H1 (cell line): Measurements from ENCODE around the gene COX19. TPM values are rescaled to one million over a fixed set of nuclear protein-coding genes. Genes with fewer than 3 reads are reported as not detected.
"Not testable (repeated sequence)": the region's sequence is repeated elsewhere in the genome, so short reads cannot be mapped to it uniquely, and the experiment has no call there.

Experiments
- CTCF ChIA-PET: fragments of 300-600 bp; sonication (Branson Sonifier 250); formaldehyde crosslinking; loops from one replicate; lab custom pipeline; 2021; ENCODE audit not compliant: partially characterized antibody; lab: Charles Lee
- POLR2A ChIA-PET: fragments of 300-600 bp; sonication (Branson Sonifier 250); formaldehyde crosslinking; loops from one replicate; lab custom pipeline; 2021; ENCODE audit warnings: inconsistent platforms; ENCODE audit not compliant: partially characterized antibody; lab: Charles Lee
- DNase-seq, 2 experiments: peaks; one replicate each; pipeline versions ENCODE4 v3.0.0 to v3.0.0-alpha.2; 2010 to 2022; ENCODE audit warnings: low spot score in 2 of 2, low read depth in 1 of 2, mixed read lengths in 1 of 2
- FAIRE-seq: peaks from 2 replicates; lab custom pipeline; 2011; peaks lifted over from hg19 to GRCh38; lab: Jason Lieb, UNC
- H2AFZ ChIP-seq: 2 replicates; pipeline ENCODE4 v1.8.1; 2012; ENCODE audit warnings: low read length, inconsistent platforms
- H2AK5ac ChIP-seq: 2 replicates; pipeline ENCODE4 v1.6.1; 2013; ENCODE audit warnings: low read depth, low read length
- H2BK120ac ChIP-seq: replicated peaks from 2 replicates; pipeline ENCODE3; 2013; ENCODE audit warnings: low read depth, low read length, inconsistent platforms
- H2BK12ac ChIP-seq: 2 replicates; pipeline ENCODE4 v1.6.1; 2013; ENCODE audit warnings: low read depth, low read length
- H2BK15ac ChIP-seq: 2 replicates; pipeline ENCODE4 v1.6.1; 2013; ENCODE audit warnings: low read length
- H2BK20ac ChIP-seq: 2 replicates; pipeline ENCODE4 v1.6.1; 2013; ENCODE audit warnings: low read length
- H2BK5ac ChIP-seq: 2 replicates; pipeline ENCODE4 v1.6.1; 2013; ENCODE audit warnings: low read depth, low read length
- H3K14ac ChIP-seq: 2 replicates; pipeline ENCODE4 v1.6.1; 2013; ENCODE audit warnings: inconsistent platforms; ENCODE audit not compliant: insufficient read length
- H3K18ac ChIP-seq: 2 replicates; pipeline ENCODE4 v1.6.1; 2013; ENCODE audit warnings: low read length; ENCODE audit errors: extremely low read depth
- H3K23ac ChIP-seq: 2 replicates; pipeline ENCODE4 v1.6.1; 2013; ENCODE audit warnings: inconsistent platforms; ENCODE audit not compliant: insufficient read length
- H3K23me2 ChIP-seq: 2 replicates; pipeline ENCODE4 v1.6.1; 2013; ENCODE audit warnings: low read depth, low read length
- H3K27ac ChIP-seq: 2 replicates; pipeline ENCODE4 v1.6.1; 2011; ENCODE audit warnings: low read depth, low read length, inconsistent platforms
- H3K27me3 ChIP-seq, 4 experiments: replicated peaks in 1 of 4; 1 replicate in 1 of 4; 2 replicates in 3 of 4; pipeline versions ENCODE4 v1.6.1 to v1.8.1; 2011 to 2013; ENCODE audit warnings: low read length in 3 of 4, mild to moderate bottlenecking in 3 of 4, inconsistent platforms in 2 of 4, mixed read lengths in 2 of 4, moderate library complexity in 1 of 4; ENCODE audit not compliant: control insufficient read depth in 3 of 4, insufficient read depth in 3 of 4; ENCODE audit errors: extremely low read depth in 1 of 4
- H3K36me3 ChIP-seq, 4 experiments: 2 replicates each; pipeline versions ENCODE4 v1.6.1 to v1.8.1; 2011 to 2013; ENCODE audit warnings: mild to moderate bottlenecking in 4 of 4, low read length in 3 of 4, moderate library complexity in 2 of 4, control low read depth in 1 of 4, inconsistent platforms in 1 of 4; ENCODE audit not compliant: insufficient read depth in 4 of 4, control insufficient read depth in 2 of 4
- H3K4ac ChIP-seq: replicated peaks from 2 replicates; pipeline ENCODE3; 2013; ENCODE audit warnings: low read length, low read depth, mixed read lengths, inconsistent platforms; ENCODE audit not compliant: insufficient read length
- H3K4me1 ChIP-seq, 4 experiments: replicated peaks in 1 of 4; 1 replicate in 1 of 4; 2 replicates in 3 of 4; pipeline versions ENCODE4 v1.6.1 to v1.8.1; 2011 to 2013; ENCODE audit warnings: low read length in 3 of 4, inconsistent platforms in 2 of 4, mixed read lengths in 1 of 4; ENCODE audit not compliant: insufficient read depth in 4 of 4, control insufficient read depth in 3 of 4
- H3K4me2 ChIP-seq, 2 experiments: 2 replicates each; pipeline versions ENCODE4 v1.6.1 to v1.8.1; 2011 to 2013; ENCODE audit warnings: low read depth in 2 of 2, low read length in 2 of 2, control low read depth in 1 of 2, inconsistent platforms in 1 of 2, mild to moderate bottlenecking in 1 of 2; ENCODE audit not compliant: insufficient read depth in 1 of 2
- H3K4me3 ChIP-seq, 4 experiments: fragments of 200-600, 300-600 bp in 1 of 4; sonication (generic), shearing (Covaris generic), sonication (Bioruptor Twin) in 1 of 4; 2 replicates each; pipeline versions ENCODE4 v1.5.1 to v1.8.1; 2011 to 2016; ENCODE audit warnings: low read length in 4 of 4, low read depth in 3 of 4, control low read depth in 2 of 4, inconsistent platforms in 2 of 4, mild to moderate bottlenecking in 2 of 4, mixed read lengths in 1 of 4, moderate library complexity in 1 of 4; ENCODE audit not compliant: insufficient read depth in 2 of 4; ENCODE audit errors: extremely low read depth in 1 of 4
- H3K56ac ChIP-seq: replicated peaks from 2 replicates; pipeline ENCODE3; 2013; ENCODE audit warnings: low read depth, mild to moderate bottlenecking, mixed read lengths, low read length, inconsistent platforms; ENCODE audit not compliant: insufficient read length
- H3K79me1 ChIP-seq: 2 replicates; pipeline ENCODE4 v1.6.1; 2013; ENCODE audit warnings: low read depth, low read length, control low read depth
- H3K79me2 ChIP-seq, 2 experiments: 2 replicates each; pipeline versions ENCODE4 v1.6.1 to v1.8.1; 2012 to 2013; ENCODE audit warnings: low read length in 2 of 2, mild to moderate bottlenecking in 2 of 2, inconsistent platforms in 1 of 2; ENCODE audit not compliant: insufficient read depth in 2 of 2, control insufficient read depth in 1 of 2
- H3K9ac ChIP-seq, 4 experiments: replicated peaks in 1 of 4; 1 replicate in 1 of 4; 2 replicates in 3 of 4; pipeline versions ENCODE4 v1.6.1 to v1.8.1; 2011 to 2013; ENCODE audit warnings: low read depth in 3 of 4, low read length in 3 of 4, control low read depth in 2 of 4, mild to moderate bottlenecking in 2 of 4, moderate library complexity in 2 of 4, inconsistent platforms in 1 of 4; ENCODE audit errors: extremely low read depth in 1 of 4
- H3K9me3 ChIP-seq, 2 experiments: 2 replicates each; pipeline versions ENCODE4 v1.6.1 to v1.8.1; 2012 to 2013; ENCODE audit warnings: mild to moderate bottlenecking in 2 of 2, moderate library complexity in 2 of 2, control low read depth in 1 of 2, inconsistent platforms in 1 of 2, low read depth in 1 of 2, low read length in 1 of 2, mixed read lengths in 1 of 2; ENCODE audit not compliant: insufficient read depth in 2 of 2
- H4K20me1 ChIP-seq, 2 experiments: replicated peaks in 1 of 2; 2 replicates each; pipeline versions ENCODE3 to v1.8.1; 2011 to 2013; ENCODE audit warnings: inconsistent platforms in 2 of 2, low read length in 2 of 2, mild to moderate bottlenecking in 1 of 2; ENCODE audit not compliant: insufficient read depth in 2 of 2, control insufficient read depth in 1 of 2
- H4K5ac ChIP-seq: 2 replicates; pipeline ENCODE4 v1.6.1; 2013; ENCODE audit warnings: low read length, low read depth, mixed read lengths, inconsistent platforms; ENCODE audit not compliant: insufficient read length
- H4K8ac ChIP-seq: 2 replicates; pipeline ENCODE4 v1.8.0; 2013; ENCODE audit warnings: mild to moderate bottlenecking, moderate library complexity, low read length, inconsistent platforms; ENCODE audit not compliant: insufficient read depth; ENCODE audit errors: extremely low read depth
- H4K91ac ChIP-seq: replicated peaks from 2 replicates; pipeline ENCODE3; 2013; ENCODE audit warnings: low read length, mixed read lengths, inconsistent platforms; ENCODE audit not compliant: insufficient read length
- WGBS, 2 experiments: shearing (Covaris generic) in 1 of 2; methylation state at CpG; one replicate each; pipeline versions ENCODE4 v1.1.6 to v1.1.7; 2013 to 2015; ENCODE audit warnings: low lambda C conversion rate in 2 of 2, mixed read lengths in 2 of 2, inconsistent platforms in 1 of 2, low coverage in 1 of 2, missing lambda C conversion rate in 1 of 2; ENCODE audit not compliant: insufficient replicate concordance in 2 of 2, insufficient coverage in 1 of 2, insufficient read length in 1 of 2; ENCODE audit errors: extremely low coverage in 1 of 2, missing lambda C conversion rate in 1 of 2; 5-methylcytosine and 5-hydroxymethylcytosine counted together
- polyA plus RNA-seq, 7 experiments: library from polyadenylated mRNA; depleted of rRNA in 3 of 7; stranded (reverse) in 5 of 7; unstranded in 2 of 7; fragments of >200 nt in 5 of 7; fragments of 200-250 nt in 2 of 7; gene quantifications; 1 replicate in 5 of 7; 2 replicates in 1 of 7; 4 replicates in 1 of 7; pipeline versions ENCODE4 v1.2.1 to v1.2.3, GENCODE V29; 2011 to 2013; ENCODE audit warnings: missing spikeins in 2 of 7, mixed read lengths in 2 of 7
- total RNA-seq: library from RNA; stranded (reverse); fragmentation: NEBNext Ultra II Directional; extraction: Animal tissue kit (Norgen Biotek cat#: 25700); gene quantifications from 2 replicates; pipeline ENCODE4 v1.2.1, GENCODE V29; 2021

Gene COX19
- total and polyA plus RNA-seq, 2 of the 8 experiments (the other 6 are each of a cell fraction or from before 2014, with no cell fraction given): 3.9 to 7.9 TPM

GRCh38 chr7:1002445-1002844 is 27.1 kb upstream of the COX19 start:
- H3K4me1 ChIP-seq, H3K18ac ChIP-seq, H2BK5ac ChIP-seq, POLR2A ChIA-PET, H4K8ac ChIP-seq, H3K79me1 ChIP-seq, DNase-seq, H3K56ac ChIP-seq, H4K91ac ChIP-seq, H3K4me2 ChIP-seq, H3K9me3 ChIP-seq, H3K23ac ChIP-seq, H3K27ac ChIP-seq, H2BK120ac ChIP-seq, H3K14ac ChIP-seq, H4K20me1 ChIP-seq, CTCF ChIA-PET, H3K36me3 ChIP-seq, H2BK12ac ChIP-seq, H3K4me3 ChIP-seq, H2BK15ac ChIP-seq, H3K4ac ChIP-seq, FAIRE-seq, H3K9ac ChIP-seq, H3K27me3 ChIP-seq, H3K23me2 ChIP-seq, H2BK20ac ChIP-seq, H3K79me2 ChIP-seq, H2AFZ ChIP-seq, H4K5ac ChIP-seq, H2AK5ac ChIP-seq: not testable (repeated sequence)
- WGBS, 2 experiments: no CpG with 5 or more reads among the region's 7 CpGs
